Endothelial cell (in vitro differentiated cells): Measurements from ENCODE around the gene CCDC178. TPM values are rescaled to one million over a fixed set of nuclear protein-coding genes. Genes with fewer than 3 reads are reported as not detected.

Source experiments
- DNase-seq: peaks from one replicate; pipeline ENCODE4 v3.0.0; 2021; ENCODE audit warnings: low spot score
- H3K27ac Mint-ChIP-seq: one replicate; pipeline ENCODE4 v1.8.0; 2021; ENCODE audit warnings: mixed read lengths, inconsistent platforms; ENCODE audit not compliant: unreplicated experiment
- H3K27me3 Mint-ChIP-seq: one replicate; pipeline ENCODE4 v1.8.0; 2021; ENCODE audit warnings: mild to moderate bottlenecking, moderate library complexity, mixed read lengths, inconsistent platforms; ENCODE audit not compliant: unreplicated experiment
- H3K36me3 Mint-ChIP-seq: one replicate; pipeline ENCODE4 v1.8.0; 2021; ENCODE audit warnings: mild to moderate bottlenecking, low read depth, mixed read lengths, inconsistent platforms; ENCODE audit not compliant: unreplicated experiment
- H3K4me1 Mint-ChIP-seq: one replicate; pipeline ENCODE4 v1.8.0; 2021; ENCODE audit warnings: mild to moderate bottlenecking, mixed read lengths, inconsistent platforms; ENCODE audit not compliant: unreplicated experiment
- H3K4me3 Mint-ChIP-seq: one replicate; pipeline ENCODE4 v1.8.0; 2021; ENCODE audit warnings: mild to moderate bottlenecking, mixed read lengths, inconsistent platforms; ENCODE audit not compliant: unreplicated experiment
- H3K9me3 Mint-ChIP-seq: one replicate; pipeline ENCODE4 v1.8.0; 2021; ENCODE audit warnings: mixed read lengths, inconsistent platforms; ENCODE audit not compliant: unreplicated experiment
- long read RNA-seq: library from polyadenylated mRNA; unstranded; transcript quantifications from one replicate; pipeline ENCODE4 v2.0.0, GENCODE V29; 2020; ENCODE audit not compliant: unreplicated experiment
- total RNA-seq: library from RNA; stranded (reverse); fragmentation: NEBNext Ultra II Directional; extraction: Animal tissue kit (Norgen Biotek cat#: 25700); gene quantifications from one replicate; pipeline ENCODE4 v1.2.1, GENCODE V29; 2021; ENCODE audit not compliant: unreplicated experiment
- TF ChIP-seq, protein P1 (sequence below): fragments of 200-600 bp; sonication (generic); IDR thresholded peaks from one replicate; pipeline ENCODE4 v1.5.0; 2021; ENCODE audit warnings: antibody characterized with exemption; ENCODE audit not compliant: unreplicated experiment

The CCDC178 gene, protein sequence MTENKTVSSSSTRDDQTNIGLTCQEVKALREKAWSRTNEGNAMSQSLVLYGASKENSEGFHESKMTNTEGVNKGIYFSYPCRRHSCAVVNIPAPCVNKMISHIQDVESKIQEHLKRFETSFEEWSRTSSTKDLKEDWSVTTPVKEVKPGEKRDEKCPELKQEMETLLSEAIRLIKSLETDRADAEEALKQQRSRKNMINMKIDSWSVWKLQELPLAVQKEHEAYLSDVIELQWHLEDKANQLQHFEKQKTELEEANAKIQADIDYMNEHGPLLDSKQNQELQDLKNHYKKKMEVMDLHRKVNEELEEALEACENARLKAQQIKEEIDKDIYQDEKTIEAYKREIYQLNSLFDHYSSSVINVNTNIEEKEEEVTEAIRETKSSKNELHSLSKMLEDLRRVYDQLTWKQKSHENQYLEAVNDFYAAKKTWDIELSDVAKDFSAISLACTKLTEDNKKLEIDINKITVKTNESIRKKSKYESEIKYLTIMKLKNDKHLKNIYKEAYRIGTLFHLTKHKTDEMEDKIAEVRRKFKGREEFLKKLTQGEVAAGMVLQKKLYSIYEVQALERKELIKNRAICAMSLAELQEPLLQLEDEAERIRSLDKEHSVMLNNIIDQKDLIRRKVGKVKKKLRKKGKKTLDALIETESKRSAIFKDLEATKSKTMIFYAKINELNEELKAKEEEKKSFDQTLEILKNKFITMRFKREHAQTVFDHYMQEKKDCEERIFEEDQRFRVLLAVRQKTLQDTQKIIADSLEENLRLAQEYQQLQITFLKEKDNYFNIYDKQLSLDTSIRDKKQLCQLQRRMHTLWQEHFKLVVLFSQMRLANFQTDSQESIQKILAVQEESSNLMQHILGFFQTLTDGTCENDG
- total RNA-seq, result 5.3 TPM
- long read RNA-seq, partial matches to known transcripts, result 2 of 3 reads
- long read RNA-seq, other reads (novel, unspliced or antisense), result 1 of 3 reads

DNA sequence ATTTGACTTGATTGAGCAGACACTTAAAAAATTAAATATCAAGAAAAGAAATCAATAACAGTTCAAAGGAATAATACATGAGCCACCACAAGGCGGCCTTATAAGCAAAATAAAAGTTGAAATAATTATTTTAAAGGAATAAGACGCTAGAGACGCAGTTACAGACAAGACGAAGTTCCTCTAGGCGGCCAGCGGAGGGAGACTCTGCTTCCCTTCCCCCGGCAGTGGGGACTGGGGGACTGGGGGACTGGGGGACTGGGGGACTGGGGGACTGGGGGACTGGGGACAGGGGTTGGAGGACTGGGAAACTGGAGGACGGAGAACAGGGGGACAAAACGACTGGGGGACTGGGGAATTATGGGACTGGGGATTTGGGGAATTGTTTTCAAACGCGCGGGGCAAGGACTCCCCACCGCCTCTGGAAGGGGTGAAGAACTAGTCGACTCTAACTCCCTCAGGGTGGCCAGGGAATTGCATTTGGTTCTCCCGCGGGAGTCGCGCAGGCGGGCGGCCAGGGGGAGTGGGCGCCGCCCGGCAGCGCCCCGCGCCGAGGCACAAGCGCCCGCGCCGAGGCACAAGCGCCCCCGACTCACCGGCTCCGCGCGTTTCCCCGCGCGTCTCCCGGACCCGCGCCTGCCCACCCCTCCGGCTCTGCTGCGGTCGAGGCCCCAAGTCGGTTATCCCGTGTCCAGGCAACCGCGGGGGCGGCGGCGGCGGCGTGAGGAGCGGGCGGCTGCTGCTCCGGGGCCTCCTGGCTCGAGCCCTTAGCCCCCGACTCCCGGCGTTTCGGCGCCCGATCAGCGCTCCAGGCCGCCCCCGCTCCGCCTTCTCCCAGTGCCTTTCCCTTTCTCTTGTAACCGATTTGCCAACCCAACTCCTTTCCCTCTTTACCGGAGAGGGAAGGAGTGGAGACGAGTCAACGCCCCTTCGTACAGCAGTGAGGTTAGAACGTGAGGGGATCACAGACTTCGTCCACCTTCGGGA, at the start of gene CCDC178:
Gene CCDC178, minus strand, starts transcription at position 662 of the 984 bp plus-strand sequence. CDS start 28,633 bp downstream, outside the sequence.
- Mint-ChIP-seq H3K36me3 (no peaks in the 10 kb centered on the region), H3K9me3 (no peaks in the 10 kb centered on the region), H3K4me1 (peaks cover 3% of the 10 kb centered on the region), H3K27ac (peak within 1 kb of the TSS; percentile 79), H3K4me3 (peak within 1 kb of the TSS; percentile 96), H3K27me3 (no peaks in the 10 kb centered on the region)
- DNase-seq, result peak; percentile 71
- TF ChIP-seq, protein P1, sequence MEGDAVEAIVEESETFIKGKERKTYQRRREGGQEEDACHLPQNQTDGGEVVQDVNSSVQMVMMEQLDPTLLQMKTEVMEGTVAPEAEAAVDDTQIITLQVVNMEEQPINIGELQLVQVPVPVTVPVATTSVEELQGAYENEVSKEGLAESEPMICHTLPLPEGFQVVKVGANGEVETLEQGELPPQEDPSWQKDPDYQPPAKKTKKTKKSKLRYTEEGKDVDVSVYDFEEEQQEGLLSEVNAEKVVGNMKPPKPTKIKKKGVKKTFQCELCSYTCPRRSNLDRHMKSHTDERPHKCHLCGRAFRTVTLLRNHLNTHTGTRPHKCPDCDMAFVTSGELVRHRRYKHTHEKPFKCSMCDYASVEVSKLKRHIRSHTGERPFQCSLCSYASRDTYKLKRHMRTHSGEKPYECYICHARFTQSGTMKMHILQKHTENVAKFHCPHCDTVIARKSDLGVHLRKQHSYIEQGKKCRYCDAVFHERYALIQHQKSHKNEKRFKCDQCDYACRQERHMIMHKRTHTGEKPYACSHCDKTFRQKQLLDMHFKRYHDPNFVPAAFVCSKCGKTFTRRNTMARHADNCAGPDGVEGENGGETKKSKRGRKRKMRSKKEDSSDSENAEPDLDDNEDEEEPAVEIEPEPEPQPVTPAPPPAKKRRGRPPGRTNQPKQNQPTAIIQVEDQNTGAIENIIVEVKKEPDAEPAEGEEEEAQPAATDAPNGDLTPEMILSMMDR, result peak; percentile 23

DNA sequence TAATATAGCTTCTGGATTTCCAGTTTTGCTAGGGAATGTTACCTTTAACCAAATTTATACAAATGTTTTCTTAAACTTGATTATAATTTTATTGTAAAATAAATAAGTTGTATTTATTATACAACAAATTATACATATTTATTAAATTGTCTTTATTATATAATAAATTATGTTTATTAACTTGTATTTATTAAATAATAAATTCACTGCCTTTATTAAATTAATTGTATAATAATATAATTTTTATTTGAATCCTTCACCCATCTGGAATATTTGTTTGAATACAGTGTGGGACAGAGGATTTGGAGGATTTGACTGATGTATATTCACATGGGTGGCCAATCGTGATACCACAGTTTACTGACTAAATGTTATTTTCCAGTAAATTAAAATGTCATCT, 43.4 kb upstream of the CCDC178 start:
- no peaks in the 10 kb centered on the region for H3K9me3 Mint-ChIP-seq
- no peaks in the 10 kb centered on the region for H3K36me3 Mint-ChIP-seq
- no peak for DNase-seq
- no peak overlapping the region for H3K4me3 Mint-ChIP-seq
- TF ChIP-seq, protein P1, result no peak
- H3K27me3 Mint-ChIP-seq, result peaks cover 1% of the 10 kb centered on the region
- H3K27ac Mint-ChIP-seq, result no peak overlapping the region
- H3K4me1 Mint-ChIP-seq, result peaks cover 6% of the 10 kb centered on the region

DNA sequence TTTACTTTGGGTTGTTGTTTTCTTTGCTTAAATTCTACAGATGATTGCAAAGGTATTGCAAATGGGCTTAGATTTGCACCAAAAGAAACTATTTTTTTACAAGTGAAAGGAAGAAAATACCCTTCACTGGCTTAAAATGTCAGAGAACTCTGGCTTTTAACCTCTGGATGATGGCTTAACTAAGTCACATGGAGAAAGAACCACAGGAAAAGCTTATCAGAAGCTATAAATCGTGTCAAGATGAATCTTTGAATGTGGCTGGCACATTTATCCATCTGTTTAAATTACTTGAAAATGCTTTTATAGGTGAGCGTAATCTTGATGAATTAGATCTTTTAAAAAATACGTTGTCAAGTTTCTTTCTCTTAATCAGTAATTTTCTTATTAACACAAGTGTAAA, 32.0 kb upstream of the CCDC178 start:
- H3K9me3 Mint-ChIP-seq, result no peaks in the 10 kb centered on the region
- no peak overlapping the region for H3K4me3 Mint-ChIP-seq
- H3K27ac Mint-ChIP-seq, result no peak overlapping the region
- H3K36me3 Mint-ChIP-seq, result no peaks in the 10 kb centered on the region
- H3K4me1 Mint-ChIP-seq, result peaks cover 7% of the 10 kb centered on the region
- TF ChIP-seq, protein P1, result no peak
- DNase-seq, result no peak
- H3K27me3 Mint-ChIP-seq, result no peaks in the 10 kb centered on the region

DNA sequence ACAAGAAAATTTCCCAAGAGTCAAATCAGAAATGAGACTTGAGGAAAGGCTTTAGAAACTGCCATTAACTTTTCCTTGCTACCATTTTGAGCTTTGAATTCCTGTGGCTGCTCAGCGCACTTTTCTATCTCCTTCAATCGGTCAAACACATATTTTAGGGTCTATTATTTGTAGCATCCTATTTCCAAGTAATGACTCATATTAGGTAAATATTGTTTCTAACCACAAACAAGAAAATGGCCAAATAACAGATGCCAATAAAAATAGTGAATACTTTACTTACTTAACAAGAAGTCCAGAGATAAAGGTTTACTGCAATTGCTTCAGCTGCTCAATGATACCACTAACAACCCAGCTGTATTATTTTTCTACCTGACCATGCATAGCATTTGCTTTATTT, 29.7 kb upstream of the CCDC178 start:
- DNase-seq, result no peak
- Mint-ChIP-seq H3K27me3 (no peaks in the 10 kb centered on the region), H3K9me3 (no peaks in the 10 kb centered on the region), H3K4me3 (no peak overlapping the region), H3K36me3 (no peaks in the 10 kb centered on the region), H3K27ac (no peak overlapping the region), H3K4me1 (peaks cover 7% of the 10 kb centered on the region)
- TF ChIP-seq, protein P1, result no peak
